Uterus (tissue), 2 donors: Measurements from ENCODE around the gene TMEM54.

Source experiments
- POLR2A ChIP-seq, 2 donors: fragments of 450-650 bp; IDR thresholded peaks; one replicate each; pipeline ENCODE4 v1.6.1; 2016; ENCODE audit warnings: antibody characterized with exemption in 2 of 2, mild to moderate bottlenecking in 1 of 2, moderate library complexity in 1 of 2
- TF ChIP-seq, protein P1 (sequence below), 4 experiments: fragments of 200-600 bp in 2 of 4; fragments of 450-650 bp in 2 of 4; sonication (generic) in 2 of 4; IDR thresholded peaks; one replicate each; pipeline ENCODE4 v1.5.1; 2016 to 2019; ENCODE audit warnings: antibody characterized with exemption in 4 of 4, mild to moderate bottlenecking in 2 of 4, moderate library complexity in 1 of 4

DNA sequence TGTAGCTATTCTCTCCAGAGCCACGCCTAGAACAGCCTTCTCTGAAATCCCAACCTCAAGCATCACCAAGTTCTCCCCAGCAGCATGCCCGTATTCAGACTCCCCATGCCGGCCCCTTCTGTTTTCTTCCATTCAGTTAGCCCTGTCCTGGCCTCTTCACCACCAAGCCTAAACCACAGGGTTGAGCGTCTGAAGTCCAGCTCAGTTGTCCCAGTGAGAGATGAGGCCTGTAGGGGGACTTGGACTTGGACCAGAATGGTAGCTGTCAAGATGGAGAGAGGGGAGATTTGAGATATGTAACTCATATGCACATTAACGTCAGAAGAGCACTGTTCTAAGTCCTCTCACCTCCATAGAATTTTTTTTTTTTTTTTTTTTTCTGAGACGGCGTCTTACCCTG lies 5.5 kb upstream of the TMEM54 start:
- TF ChIP-seq, protein P1, sequence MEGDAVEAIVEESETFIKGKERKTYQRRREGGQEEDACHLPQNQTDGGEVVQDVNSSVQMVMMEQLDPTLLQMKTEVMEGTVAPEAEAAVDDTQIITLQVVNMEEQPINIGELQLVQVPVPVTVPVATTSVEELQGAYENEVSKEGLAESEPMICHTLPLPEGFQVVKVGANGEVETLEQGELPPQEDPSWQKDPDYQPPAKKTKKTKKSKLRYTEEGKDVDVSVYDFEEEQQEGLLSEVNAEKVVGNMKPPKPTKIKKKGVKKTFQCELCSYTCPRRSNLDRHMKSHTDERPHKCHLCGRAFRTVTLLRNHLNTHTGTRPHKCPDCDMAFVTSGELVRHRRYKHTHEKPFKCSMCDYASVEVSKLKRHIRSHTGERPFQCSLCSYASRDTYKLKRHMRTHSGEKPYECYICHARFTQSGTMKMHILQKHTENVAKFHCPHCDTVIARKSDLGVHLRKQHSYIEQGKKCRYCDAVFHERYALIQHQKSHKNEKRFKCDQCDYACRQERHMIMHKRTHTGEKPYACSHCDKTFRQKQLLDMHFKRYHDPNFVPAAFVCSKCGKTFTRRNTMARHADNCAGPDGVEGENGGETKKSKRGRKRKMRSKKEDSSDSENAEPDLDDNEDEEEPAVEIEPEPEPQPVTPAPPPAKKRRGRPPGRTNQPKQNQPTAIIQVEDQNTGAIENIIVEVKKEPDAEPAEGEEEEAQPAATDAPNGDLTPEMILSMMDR (IDR thresholded peaks at IDR 0.05), result no peak
- no peak for TF ChIP-seq POLR2A (IDR thresholded peaks at IDR 0.05)
